HFFc6 (cell line): Measurements from ENCODE around the gene GRAMD2A. TPM values are rescaled to one million over a fixed set of nuclear protein-coding genes. Genes with fewer than 3 reads are reported as not detected.

Experiments
- DNase-seq: peaks from one replicate; pipeline ENCODE4 v3.0.0-alpha.2; 2018
- H3K27ac Mint-ChIP-seq: 2 replicates; pipeline ENCODE4 v1.8.0; 2020; ENCODE audit warnings: mild to moderate bottlenecking, mixed read lengths
- H3K27me3 Mint-ChIP-seq: 2 replicates; pipeline ENCODE4 v1.8.0; 2021; ENCODE audit warnings: mild to moderate bottlenecking, moderate library complexity, mixed read lengths; ENCODE audit not compliant: insufficient read depth
- H3K36me3 Mint-ChIP-seq: 2 replicates; pipeline ENCODE4 v1.8.0; 2021; ENCODE audit warnings: low read depth, mixed read lengths
- H3K4me1 Mint-ChIP-seq: 2 replicates; pipeline ENCODE4 v1.8.0; 2020; ENCODE audit warnings: low read depth, mixed read lengths
- H3K4me3 Mint-ChIP-seq: 2 replicates; pipeline ENCODE4 v1.8.0; 2020; ENCODE audit warnings: mild to moderate bottlenecking, moderate library complexity, mixed read lengths
- H3K9me3 Mint-ChIP-seq: 2 replicates; pipeline ENCODE4 v1.8.0; 2020; ENCODE audit warnings: mild to moderate bottlenecking, mixed read lengths
- total RNA-seq, 6 experiments: library from RNA; stranded (reverse); fragmentation: NEBNext Ultra II Directional; extraction: Animal tissue kit (Norgen Biotek cat#: 25700); gene quantifications; 2 replicates in 1 of 6; 3 replicates in 5 of 6; pipeline ENCODE4 v1.2.3, GENCODE V29; 2021
- TF ChIP-seq, protein P1 (sequence below): fragments of 200-600 bp; sonication (generic); IDR thresholded peaks from 2 replicates; pipeline ENCODE4 v1.5.0; 2021; ENCODE audit warnings: antibody characterized with exemption, mild to moderate bottlenecking

GRAMD2A gene
- total RNA-seq, 6 experiments from 2014 or later = 0.14 TPM; not detected in 5

DNA sequence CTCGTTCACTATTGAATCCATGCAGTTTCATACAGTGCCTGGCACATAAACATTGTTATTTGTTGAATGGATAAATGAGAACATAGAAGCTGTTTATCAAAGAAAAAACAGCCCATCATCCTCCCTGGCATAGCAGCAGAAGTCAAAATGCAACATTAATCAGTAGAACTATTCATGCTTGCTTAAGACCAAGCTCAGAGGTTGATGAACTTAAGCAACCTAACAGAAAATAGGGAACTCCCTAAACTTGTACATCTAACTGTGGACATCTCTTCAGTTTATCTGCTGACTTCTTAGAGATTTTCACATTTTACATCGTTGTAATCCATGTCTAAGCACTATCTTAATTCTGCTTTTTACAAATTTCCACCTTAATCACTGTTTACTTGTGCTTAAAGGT lies 50.2 kb downstream of the GRAMD2A start:
- TF ChIP-seq, protein P1, sequence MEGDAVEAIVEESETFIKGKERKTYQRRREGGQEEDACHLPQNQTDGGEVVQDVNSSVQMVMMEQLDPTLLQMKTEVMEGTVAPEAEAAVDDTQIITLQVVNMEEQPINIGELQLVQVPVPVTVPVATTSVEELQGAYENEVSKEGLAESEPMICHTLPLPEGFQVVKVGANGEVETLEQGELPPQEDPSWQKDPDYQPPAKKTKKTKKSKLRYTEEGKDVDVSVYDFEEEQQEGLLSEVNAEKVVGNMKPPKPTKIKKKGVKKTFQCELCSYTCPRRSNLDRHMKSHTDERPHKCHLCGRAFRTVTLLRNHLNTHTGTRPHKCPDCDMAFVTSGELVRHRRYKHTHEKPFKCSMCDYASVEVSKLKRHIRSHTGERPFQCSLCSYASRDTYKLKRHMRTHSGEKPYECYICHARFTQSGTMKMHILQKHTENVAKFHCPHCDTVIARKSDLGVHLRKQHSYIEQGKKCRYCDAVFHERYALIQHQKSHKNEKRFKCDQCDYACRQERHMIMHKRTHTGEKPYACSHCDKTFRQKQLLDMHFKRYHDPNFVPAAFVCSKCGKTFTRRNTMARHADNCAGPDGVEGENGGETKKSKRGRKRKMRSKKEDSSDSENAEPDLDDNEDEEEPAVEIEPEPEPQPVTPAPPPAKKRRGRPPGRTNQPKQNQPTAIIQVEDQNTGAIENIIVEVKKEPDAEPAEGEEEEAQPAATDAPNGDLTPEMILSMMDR = no peak
- no peak for DNase-seq
- H3K9me3 Mint-ChIP-seq = no peaks in the 10 kb centered on the region
- no peak overlapping the region for H3K4me3 Mint-ChIP-seq
- H3K4me1 Mint-ChIP-seq = no peaks in the 10 kb centered on the region
- H3K27ac Mint-ChIP-seq = no peak overlapping the region
- H3K36me3 Mint-ChIP-seq = no peaks in the 10 kb centered on the region
- peaks cover 4% of the 10 kb centered on the region; the same call in 1 of the 2 replicates for H3K27me3 Mint-ChIP-seq

DNA sequence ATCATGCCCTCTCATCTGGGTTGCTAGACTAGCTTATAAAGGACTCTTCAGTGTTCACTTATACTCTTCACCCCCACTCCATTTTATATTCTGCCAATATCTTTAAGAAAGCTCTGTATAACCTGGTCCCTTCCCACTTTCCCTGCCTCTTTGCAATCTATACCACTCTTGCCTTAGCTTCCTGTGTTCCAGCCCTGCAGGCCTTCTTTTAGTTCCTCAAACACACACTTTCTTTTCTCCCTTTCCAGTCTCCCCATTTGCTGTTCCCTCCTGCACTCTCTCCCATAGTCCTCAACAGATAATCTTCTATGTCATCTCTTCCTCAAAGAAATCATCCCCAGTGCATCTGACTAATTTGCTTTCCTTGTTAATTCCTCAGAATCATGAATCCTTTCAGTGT lies 50.7 kb downstream of the GRAMD2A start:
- no peak for DNase-seq
- H3K9me3 Mint-ChIP-seq = no peaks in the 10 kb centered on the region
- no peaks in the 10 kb centered on the region for H3K36me3 Mint-ChIP-seq
- H3K4me3 Mint-ChIP-seq = no peak overlapping the region
- peaks cover 4% of the 10 kb centered on the region; the same call in 1 of the 2 replicates for H3K27me3 Mint-ChIP-seq
- no peaks in the 10 kb centered on the region for H3K4me1 Mint-ChIP-seq
- TF ChIP-seq, protein P1 = no peak
- no peak overlapping the region for H3K27ac Mint-ChIP-seq

DNA sequence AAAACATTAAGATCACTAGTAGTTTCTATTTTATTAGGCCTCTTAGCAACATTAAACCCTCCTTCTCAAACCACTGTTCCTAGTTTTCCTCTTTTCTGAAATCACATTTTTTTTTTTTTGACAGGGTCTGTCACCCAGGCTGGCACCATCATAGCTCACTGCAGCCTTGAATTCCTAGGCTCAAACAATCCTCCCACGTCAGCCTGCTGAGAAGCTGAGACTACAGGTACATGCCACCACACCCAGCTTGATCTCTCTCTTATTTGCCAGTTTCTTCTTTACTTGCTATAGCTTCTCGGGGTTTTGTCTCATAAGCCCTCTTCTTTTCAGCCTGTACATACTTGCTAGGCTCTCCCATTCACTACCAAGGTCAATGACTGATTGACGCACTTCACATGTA lies 51.4 kb downstream of the GRAMD2A start:
- Mint-ChIP-seq H3K9me3 (no peaks in the 10 kb centered on the region), H3K4me3 (no peak overlapping the region), H3K27me3 (peaks cover 4% of the 10 kb centered on the region; the same call in 1 of the 2 replicates)

DNA sequence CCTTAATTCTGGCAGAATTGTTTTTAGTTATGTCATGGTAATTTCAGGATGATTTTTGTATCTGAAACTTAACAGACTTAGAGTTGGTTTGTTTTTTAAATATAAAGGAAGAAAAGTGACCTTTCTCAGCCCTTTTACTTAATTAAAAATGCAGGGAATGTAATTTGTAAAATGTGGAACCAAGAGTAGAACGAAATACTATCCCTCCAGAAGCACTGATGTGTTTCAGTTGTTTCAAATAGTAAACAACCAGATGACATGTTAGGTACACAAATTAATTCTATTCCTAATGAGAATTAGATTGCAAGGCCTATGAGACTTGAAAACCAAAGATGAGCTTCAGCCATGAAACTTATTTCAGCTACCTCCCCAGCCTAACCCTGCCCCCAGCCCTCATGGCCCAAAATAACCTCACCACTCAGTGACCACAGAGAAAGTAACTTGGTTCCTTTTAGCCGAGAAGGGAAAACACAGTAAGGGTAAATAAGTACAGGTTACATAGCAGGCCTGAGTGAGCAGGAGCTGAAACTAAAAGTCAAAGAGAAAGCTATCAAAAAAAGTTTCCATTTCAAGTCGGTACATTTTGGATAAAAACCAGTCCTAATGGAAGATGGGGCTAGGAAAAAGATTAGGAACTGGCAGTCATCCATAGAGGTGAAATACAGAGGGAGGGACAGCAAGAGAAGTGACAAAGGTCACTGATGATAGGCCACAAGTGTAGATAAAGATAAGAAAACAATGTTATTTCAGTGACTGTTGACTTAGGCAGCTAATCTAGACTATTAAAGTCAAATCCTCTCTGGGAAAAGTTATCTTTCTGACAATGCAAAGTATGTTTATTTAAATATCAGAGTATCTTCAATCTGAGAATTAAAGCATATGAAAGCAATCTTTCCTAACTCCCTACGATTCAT lies 56.2 kb downstream of the GRAMD2A start:
- Mint-ChIP-seq H3K36me3 (no peaks in the 10 kb centered on the region), H3K4me1 (peaks cover 6% of the 10 kb centered on the region; the same call in 1 of the 2 replicates), H3K9me3 (no peaks in the 10 kb centered on the region), H3K4me3 (no peak overlapping the region), H3K27me3 (peaks cover 4% of the 10 kb centered on the region; the same call in 1 of the 2 replicates), H3K27ac (no peak overlapping the region)
- TF ChIP-seq, protein P1 = no peak
- DNase-seq = no peak

More for the DNA sequence above, 51.4 kb downstream of the GRAMD2A start:
- Mint-ChIP-seq H3K4me1 (peaks cover 6% of the 10 kb centered on the region; the same call in 1 of the 2 replicates), H3K27ac (no peak overlapping the region), H3K36me3 (no peaks in the 10 kb centered on the region)
- no peak for DNase-seq
- TF ChIP-seq, protein P1 = no peak

DNA sequence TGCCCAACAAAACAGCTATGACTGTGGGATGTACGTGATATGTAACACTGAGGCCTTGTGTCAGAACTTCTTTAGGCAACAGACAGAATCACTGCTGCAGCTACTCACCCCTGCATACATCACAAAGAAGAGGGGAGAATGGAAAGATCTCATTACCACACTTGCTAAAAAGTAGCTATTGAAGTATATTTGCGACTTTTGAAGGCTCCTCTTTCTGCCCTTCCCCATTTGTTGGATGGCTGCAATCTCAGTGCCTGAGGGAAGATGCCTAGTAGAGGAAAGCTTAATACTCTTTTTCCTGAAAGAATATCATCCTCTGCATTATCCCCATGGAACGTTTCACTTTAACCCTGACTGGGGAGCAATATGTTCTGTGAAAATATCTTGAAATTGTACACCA lies 57.5 kb downstream of the GRAMD2A start:
- Mint-ChIP-seq H3K27ac (no peak overlapping the region), H3K9me3 (no peaks in the 10 kb centered on the region), H3K4me3 (no peak overlapping the region), H3K27me3 (peaks cover 3% of the 10 kb centered on the region; the same call in 1 of the 2 replicates), H3K36me3 (no peaks in the 10 kb centered on the region), H3K4me1 (peaks cover 15% of the 10 kb centered on the region)
- TF ChIP-seq, protein P1 = no peak
- no peak for DNase-seq
